ENCODE data around the gene SMIM36.

SMIM36 gene

DNA sequence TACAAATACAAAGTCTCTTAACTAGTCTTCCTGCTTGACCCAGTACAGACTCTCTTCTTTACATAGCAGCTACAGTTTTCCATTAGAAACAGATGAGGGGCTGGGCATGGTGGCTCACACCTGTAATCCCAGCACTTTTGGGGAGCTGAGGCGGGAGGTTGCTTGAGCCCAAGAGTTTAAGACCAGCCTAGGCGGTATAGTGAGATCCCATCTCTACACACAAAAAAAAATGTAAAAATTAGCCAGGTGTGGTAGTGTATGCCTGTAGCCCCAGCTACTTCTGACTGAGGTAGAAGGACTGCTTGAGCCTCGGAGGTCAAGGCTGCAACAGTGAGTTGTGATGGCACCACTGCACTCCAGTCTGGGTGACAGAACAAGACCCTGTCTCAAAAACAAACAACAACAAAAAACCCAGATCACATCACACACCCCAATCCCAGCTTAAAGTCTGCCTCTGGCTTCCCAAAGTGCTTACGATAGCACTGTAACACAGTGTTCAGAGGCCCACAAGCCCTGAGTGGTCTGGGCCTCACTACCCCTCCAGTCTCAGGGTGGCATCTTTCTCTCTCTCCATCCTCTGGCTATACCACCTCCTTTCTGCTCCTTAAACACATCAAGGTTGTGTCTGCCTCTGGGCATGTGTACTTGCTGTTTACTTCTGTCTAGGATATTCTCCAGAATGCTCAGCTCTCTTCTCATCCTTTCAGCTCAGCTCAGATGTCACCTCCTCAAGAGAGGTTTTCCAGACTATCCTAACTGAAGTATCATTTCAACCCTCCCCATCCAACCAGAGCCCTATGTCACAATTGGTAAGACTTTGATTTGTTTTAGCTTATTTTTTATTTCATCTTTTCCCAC is 93.6 kb downstream of the SMIM36 start:
- H3K9ac ChIP-seq (ENCODE audit: low read length): no peak overlapping the region
- no peaks in the 10 kb centered on the region for H3K9me3 ChIP-seq (ENCODE audit: low read length)
- peaks cover 3% of the 10 kb centered on the region; the same call in 1 of the 2 replicates for H4K20me1 ChIP-seq (ENCODE audit: insufficient read depth, low read length)
- H3K27ac ChIP-seq (ENCODE audit: low read depth, low read length, poor library complexity, severe bottlenecking): no peak overlapping the region
- peaks cover 59% of the 10 kb centered on the region for H3K36me3 ChIP-seq (ENCODE audit: insufficient read depth, low read length)
- H3K4me1 ChIP-seq (ENCODE audit: insufficient read depth, low read length, severe bottlenecking): peaks cover 28% of the 10 kb centered on the region
- H3K79me2 ChIP-seq (ENCODE audit: insufficient read depth, low read length): peaks cover 68% of the 10 kb centered on the region
- H2AFZ ChIP-seq (ENCODE audit: low read length): no peak overlapping the region
- no peak overlapping the region for H3K4me2 ChIP-seq (ENCODE audit: low read length)
- no peak overlapping the region for H3K4me3 ChIP-seq (ENCODE audit: low read depth, low read length, poor library complexity, severe bottlenecking)
- H3F3A ChIP-seq (ENCODE audit: insufficient read depth, low read length): 0 out of 2 replicates have a peak, but pooled peaks cover 3% of the 10 kb centered on the region
- H3K27me3 ChIP-seq (ENCODE audit: insufficient read depth, low read length): no peaks in the 10 kb centered on the region
- no peaks in the 10 kb centered on the region for H3K9me2 ChIP-seq (ENCODE audit: low read depth, low read length)
- TF ChIP-seq, protein P1, sequence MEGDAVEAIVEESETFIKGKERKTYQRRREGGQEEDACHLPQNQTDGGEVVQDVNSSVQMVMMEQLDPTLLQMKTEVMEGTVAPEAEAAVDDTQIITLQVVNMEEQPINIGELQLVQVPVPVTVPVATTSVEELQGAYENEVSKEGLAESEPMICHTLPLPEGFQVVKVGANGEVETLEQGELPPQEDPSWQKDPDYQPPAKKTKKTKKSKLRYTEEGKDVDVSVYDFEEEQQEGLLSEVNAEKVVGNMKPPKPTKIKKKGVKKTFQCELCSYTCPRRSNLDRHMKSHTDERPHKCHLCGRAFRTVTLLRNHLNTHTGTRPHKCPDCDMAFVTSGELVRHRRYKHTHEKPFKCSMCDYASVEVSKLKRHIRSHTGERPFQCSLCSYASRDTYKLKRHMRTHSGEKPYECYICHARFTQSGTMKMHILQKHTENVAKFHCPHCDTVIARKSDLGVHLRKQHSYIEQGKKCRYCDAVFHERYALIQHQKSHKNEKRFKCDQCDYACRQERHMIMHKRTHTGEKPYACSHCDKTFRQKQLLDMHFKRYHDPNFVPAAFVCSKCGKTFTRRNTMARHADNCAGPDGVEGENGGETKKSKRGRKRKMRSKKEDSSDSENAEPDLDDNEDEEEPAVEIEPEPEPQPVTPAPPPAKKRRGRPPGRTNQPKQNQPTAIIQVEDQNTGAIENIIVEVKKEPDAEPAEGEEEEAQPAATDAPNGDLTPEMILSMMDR (IDR thresholded peaks at IDR 0.05; ENCODE audit: low read length): no peak
- no peak for TF ChIP-seq EZH2 (IDR thresholded peaks at IDR 0.05; ENCODE audit: borderline replicate concordance, low read length)

DNA sequence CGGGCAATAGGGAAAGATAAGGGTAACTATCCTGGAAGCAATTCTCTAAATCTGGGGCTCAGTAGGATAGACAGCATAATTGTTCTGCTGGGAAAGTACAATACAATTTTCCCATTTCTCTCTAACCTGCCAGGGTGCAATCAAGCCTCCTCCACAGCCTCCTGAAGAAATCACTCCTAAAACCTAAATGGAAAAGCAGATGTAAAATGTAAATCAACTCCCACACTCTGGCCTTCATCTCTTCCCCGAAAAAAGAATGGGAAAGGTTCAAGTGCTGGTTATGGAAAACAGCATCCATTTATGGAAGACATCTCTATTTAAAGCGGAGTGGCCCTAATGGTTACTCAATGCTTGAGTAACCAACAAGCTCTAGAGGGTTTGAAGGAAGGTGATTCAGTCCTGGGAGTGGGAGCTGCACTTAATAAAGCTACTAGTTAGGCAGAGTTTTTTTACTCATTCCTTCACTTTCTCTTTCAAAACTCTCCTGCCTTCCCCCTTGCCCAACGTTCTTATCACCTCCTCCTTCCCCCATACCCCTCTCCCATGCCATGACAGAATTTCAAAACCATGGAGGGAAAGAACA is 94.7 kb downstream of the SMIM36 start:
- Histone ChIP-seq H3K4me2 (ENCODE audit: low read length) (no peak overlapping the region), H3F3A (ENCODE audit: insufficient read depth, low read length) (0 out of 2 replicates have a peak, but pooled peaks cover 3% of the 10 kb centered on the region), H3K9me2 (ENCODE audit: low read depth, low read length) (no peaks in the 10 kb centered on the region), H2AFZ (ENCODE audit: low read length) (no peak overlapping the region), H3K36me3 (ENCODE audit: insufficient read depth, low read length) (peaks cover 70% of the 10 kb centered on the region), H4K20me1 (ENCODE audit: insufficient read depth, low read length) (peaks cover 3% of the 10 kb centered on the region; the same call in 1 of the 2 replicates), H3K27me3 (ENCODE audit: insufficient read depth, low read length) (no peaks in the 10 kb centered on the region), H3K9ac (ENCODE audit: low read length) (no peak overlapping the region), H3K4me1 (ENCODE audit: insufficient read depth, low read length, severe bottlenecking) (peaks cover 21% of the 10 kb centered on the region), H3K79me2 (ENCODE audit: insufficient read depth, low read length) (peaks cover 68% of the 10 kb centered on the region), H3K4me3 (ENCODE audit: low read depth, low read length, poor library complexity, severe bottlenecking) (no peak overlapping the region), H3K27ac (ENCODE audit: low read depth, low read length, poor library complexity, severe bottlenecking) (no peak overlapping the region), H3K9me3 (ENCODE audit: low read length) (no peaks in the 10 kb centered on the region)
- no peak for TF ChIP-seq EZH2 (IDR thresholded peaks at IDR 0.05; ENCODE audit: borderline replicate concordance, low read length)
- TF ChIP-seq, protein P1 (IDR thresholded peaks at IDR 0.05; ENCODE audit: low read length): no peak

DNA sequence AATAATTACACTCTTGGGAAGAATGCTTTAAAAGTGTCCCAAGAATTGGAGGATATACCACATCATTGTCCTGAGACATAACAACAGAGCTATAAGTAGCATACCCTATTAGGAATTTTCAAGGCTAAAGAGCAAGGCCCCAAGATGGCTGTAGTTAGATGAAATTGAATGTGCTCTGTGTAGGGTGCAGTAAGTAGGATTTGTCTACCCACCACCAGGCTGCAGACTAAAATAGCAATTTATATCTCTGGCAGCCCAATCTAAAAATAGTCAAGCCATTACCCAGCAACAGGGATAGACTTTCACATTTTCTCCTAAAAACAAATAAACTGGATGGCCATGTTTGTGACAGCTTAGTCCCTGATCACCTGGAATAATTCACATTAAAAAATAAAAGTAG is 95.3 kb downstream of the SMIM36 start:
- Histone ChIP-seq H3K27ac (ENCODE audit: low read depth, low read length, poor library complexity, severe bottlenecking) (no peak overlapping the region), H3K4me2 (ENCODE audit: low read length) (no peak overlapping the region), H3K4me1 (ENCODE audit: insufficient read depth, low read length, severe bottlenecking) (peaks cover 21% of the 10 kb centered on the region)

More for the DNA sequence above, 95.3 kb downstream of the SMIM36 start:
- Histone ChIP-seq H3K9ac (ENCODE audit: low read length) (no peak overlapping the region), H3F3A (ENCODE audit: insufficient read depth, low read length) (0 out of 2 replicates have a peak, but pooled peaks cover 3% of the 10 kb centered on the region), H3K27me3 (ENCODE audit: insufficient read depth, low read length) (no peaks in the 10 kb centered on the region), H3K4me3 (ENCODE audit: low read depth, low read length, poor library complexity, severe bottlenecking) (no peak overlapping the region), H3K36me3 (ENCODE audit: insufficient read depth, low read length) (peaks cover 76% of the 10 kb centered on the region), H3K79me2 (ENCODE audit: insufficient read depth, low read length) (peaks cover 62% of the 10 kb centered on the region), H4K20me1 (ENCODE audit: insufficient read depth, low read length) (peaks cover 3% of the 10 kb centered on the region; the same call in 1 of the 2 replicates), H3K9me2 (ENCODE audit: low read depth, low read length) (no peaks in the 10 kb centered on the region), H2AFZ (ENCODE audit: low read length) (no peak overlapping the region), H3K9me3 (ENCODE audit: low read length) (no peaks in the 10 kb centered on the region)
- TF ChIP-seq, protein P1 (IDR thresholded peaks at IDR 0.05; ENCODE audit: low read length): no peak
- TF ChIP-seq EZH2 (IDR thresholded peaks at IDR 0.05; ENCODE audit: borderline replicate concordance, low read length): no peak
